SK-MEL-5 (cell line): ENCODE data around the gene TBC1D22A. TPM values are rescaled to one million over a fixed set of nuclear protein-coding genes. Genes with fewer than 3 reads are reported as not detected.
A peak's percentile ranks its signal among the peaks of the same experiment; 100 is the strongest.
"Not testable (repeated sequence)": the region's sequence is repeated elsewhere in the genome, so short reads cannot be mapped to it uniquely, and the experiment has no call there.

Experiments
- DNase-seq: peaks from one replicate; pipeline ENCODE4 v3.0.0-alpha.2; 2016; ENCODE audit warnings: low read depth, low spot score
- in situ Hi-C: cut with HindIII; loops from 2 replicates; pipeline ENCODE4 v1.10.0; 2016; ENCODE audit warnings: low sequenced_read_pairs, high pct_unique_total_duplicates, low pct_unique_long_range_greater_than_20kb
- total RNA-seq: library from RNA; depleted of rRNA; stranded (reverse); fragments of >200 nt; shearing (Covaris generic); gene quantifications from 2 replicates; pipeline ENCODE4 v1.2.3, GENCODE V29; 2014

Gene TBC1D22A
- total RNA-seq, 1 experiment from 2014 or later: 14.4 TPM

- in situ Hi-C loops: no loop called here
- no peak for DNase-seq
These were observed 16.6 kb downstream of the TBC1D22A start for GRCh38 chr22:46779023-46779422.

DNA sequence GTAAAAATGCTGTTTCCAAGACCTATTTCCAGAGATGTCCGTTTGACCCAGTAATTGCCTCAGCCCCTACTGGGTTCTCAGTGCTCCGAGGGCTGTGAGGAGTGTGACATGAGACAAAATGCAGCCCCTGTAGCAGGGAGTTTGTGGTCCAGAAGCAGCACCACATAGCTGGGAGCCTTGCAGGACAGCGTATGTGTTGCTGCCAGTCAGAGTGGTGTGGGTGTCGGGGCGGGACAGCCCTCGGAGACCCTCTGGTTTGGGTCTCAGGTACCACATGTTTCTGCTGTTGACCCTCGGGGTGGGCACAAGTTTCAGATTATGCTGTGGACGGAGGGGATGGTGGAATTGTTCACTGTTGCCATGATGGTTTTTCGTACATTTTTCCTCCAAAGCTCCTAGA, 17.2 kb downstream of the TBC1D22A start:
- DNase-seq: no peak
- in situ Hi-C loops: no loop called here

- DNase-seq: no peak
- in situ Hi-C loops: no loop called here
These were observed 18.0 kb downstream of the TBC1D22A start for GRCh38 chr22:46780453-46780852.

DNA sequence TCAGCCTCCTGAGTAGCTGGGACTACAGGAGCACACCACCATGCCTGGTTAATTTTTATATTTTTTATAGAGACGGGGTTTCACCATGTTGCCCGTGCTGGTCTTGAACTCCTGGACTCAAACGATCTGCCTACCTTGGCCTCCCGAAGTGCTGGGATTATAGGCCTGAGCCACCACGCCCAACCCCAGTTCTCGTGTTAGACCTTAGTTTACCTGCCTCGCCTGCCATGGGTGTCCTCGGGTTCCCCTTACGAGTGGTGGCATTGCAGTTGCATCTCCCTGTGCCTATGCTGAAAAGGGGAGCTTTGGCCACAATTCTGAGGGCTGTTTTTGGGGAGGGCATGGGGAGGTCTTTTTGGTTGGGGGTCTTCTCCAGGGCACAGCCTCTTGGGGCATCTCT, 18.8 kb downstream of the TBC1D22A start:
- no peak for DNase-seq
- in situ Hi-C loops: no loop called here

- in situ Hi-C loops: not testable (repeated sequence)
These were observed 19.8 kb downstream of the TBC1D22A start for GRCh38 chr22:46782200-46782599.

GRCh38 chr22:46783721-46784120, 21.3 kb downstream of the TBC1D22A start:
- in situ Hi-C loops: no loop called here
- DNase-seq: no peak

More at GRCh38 chr22:46782200-46782599, 19.8 kb downstream of the TBC1D22A start:
- DNase-seq: not testable (repeated sequence)

DNA sequence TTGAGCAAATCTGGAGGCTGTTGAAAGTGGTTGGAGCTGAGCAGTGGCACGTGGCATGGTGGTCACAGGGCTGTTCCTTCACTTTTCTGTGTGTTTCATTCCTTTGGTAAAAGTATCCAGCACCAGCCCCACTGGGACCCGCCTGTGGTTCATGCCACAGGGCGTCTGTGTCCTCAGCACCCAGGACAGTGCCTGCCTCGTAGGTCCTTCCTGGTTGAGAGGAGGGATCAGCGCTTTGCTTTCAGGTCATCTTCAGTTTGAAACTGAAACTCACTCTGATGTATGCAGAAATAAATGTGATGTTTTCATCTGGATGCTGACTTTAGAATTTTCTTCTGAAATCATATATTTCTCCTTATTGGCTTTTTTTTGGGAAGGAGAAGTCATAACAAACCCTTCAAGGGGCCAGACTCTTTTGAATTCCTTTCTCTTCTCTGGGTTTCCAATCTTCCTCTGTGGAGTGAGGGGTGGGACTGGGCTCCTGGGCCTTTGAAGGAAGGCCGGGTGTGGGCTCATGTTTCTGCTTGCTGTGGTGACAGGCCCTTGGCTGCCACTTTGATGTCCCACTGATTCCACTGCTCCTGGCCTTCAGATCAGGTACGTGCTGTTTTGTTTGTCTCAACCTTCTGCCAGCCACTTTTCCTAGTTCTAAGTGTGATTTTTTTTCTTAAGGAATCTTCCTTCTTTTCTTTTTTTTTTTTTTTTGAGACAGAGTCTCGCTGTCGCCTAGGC, 26.2 kb downstream of the TBC1D22A start:
- DNase-seq: no peak
- in situ Hi-C loops: no loop called here

DNA sequence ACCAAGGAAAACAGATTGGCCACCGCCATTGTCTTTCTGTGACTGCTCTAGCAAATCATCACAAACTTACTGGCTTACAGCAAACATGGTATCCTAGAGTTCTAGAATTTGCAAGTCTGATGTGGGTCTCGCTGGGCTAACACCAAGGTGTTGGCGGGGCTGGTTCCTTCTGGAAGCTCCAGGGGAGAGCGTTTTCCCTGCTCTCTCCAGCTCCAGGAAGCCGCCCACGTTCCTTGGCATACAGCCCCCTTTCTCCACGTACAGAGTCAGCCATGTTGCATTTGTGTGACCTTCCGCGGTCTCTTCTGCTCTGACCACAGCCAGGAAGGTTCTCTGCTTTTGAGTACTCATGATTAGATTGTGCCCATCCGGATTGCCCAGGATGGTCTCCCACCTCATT, 27.5 kb downstream of the TBC1D22A start:
- in situ Hi-C loops: no loop called here
- DNase-seq: no peak

GRCh38 chr22:46791201-46791731, 28.8 kb downstream of the TBC1D22A start:
- peak; percentile 30 for DNase-seq
- in situ Hi-C loops: no loop called here

GRCh38 chr22:46792061-46792796, 29.8 kb downstream of the TBC1D22A start:
- no peak for DNase-seq
- in situ Hi-C loops: no loop called here

- DNase-seq: no peak
- in situ Hi-C loops: no loop called here
These were observed 30.4 kb downstream of the TBC1D22A start for GRCh38 chr22:46792841-46793261.

GRCh38 chr22:46793497-46793896, 31.0 kb downstream of the TBC1D22A start:
- DNase-seq: no peak
- in situ Hi-C loops: no loop called here

GRCh38 chr22:46794067-46794466, 31.6 kb downstream of the TBC1D22A start:
- no peak for DNase-seq
- in situ Hi-C loops: no loop called here

- in situ Hi-C loops: no loop called here
- no peak for DNase-seq
These were observed 32.0 kb downstream of the TBC1D22A start for GRCh38 chr22:46794491-46794890.

- in situ Hi-C loops: no loop called here
- no peak for DNase-seq
These were observed 32.7 kb downstream of the TBC1D22A start for GRCh38 chr22:46795140-46795539.

DNA sequence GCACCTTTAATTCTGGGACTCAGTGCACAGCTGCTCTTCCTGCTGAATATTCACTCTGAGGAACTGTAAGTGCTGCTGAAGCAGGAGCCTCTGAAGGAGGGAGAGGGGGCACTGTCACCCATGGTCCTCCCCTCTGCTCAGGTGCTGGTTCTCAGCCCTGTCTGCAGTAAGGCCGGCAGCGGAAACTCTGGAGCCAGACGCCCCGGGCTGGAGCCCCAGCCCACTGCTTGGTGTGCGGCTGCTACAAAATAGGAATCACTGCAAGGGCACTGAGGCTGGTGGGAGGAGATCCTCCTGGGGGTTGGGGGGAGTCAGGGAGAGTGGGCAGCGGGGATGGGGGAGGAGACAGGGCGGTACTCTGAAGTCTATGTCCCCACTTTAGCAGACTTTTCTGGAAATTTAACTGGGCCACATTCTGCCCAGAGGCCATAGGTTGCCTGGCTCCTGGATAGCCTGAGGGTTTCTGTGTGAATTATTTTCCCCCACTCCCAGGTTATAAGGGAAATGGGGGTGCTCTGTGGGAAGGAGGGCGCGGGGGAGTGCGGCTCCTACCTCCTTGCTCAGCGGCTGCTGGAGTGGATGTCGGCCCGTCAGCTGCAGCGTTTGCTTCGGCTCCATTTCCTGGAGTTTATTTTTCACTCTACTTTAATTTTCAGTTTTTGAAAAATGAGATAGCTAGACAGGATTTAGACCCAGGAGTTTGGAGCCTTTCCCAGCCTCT, 33.6 kb downstream of the TBC1D22A start:
- in situ Hi-C loops: no loop called here
- no peak for DNase-seq

DNA sequence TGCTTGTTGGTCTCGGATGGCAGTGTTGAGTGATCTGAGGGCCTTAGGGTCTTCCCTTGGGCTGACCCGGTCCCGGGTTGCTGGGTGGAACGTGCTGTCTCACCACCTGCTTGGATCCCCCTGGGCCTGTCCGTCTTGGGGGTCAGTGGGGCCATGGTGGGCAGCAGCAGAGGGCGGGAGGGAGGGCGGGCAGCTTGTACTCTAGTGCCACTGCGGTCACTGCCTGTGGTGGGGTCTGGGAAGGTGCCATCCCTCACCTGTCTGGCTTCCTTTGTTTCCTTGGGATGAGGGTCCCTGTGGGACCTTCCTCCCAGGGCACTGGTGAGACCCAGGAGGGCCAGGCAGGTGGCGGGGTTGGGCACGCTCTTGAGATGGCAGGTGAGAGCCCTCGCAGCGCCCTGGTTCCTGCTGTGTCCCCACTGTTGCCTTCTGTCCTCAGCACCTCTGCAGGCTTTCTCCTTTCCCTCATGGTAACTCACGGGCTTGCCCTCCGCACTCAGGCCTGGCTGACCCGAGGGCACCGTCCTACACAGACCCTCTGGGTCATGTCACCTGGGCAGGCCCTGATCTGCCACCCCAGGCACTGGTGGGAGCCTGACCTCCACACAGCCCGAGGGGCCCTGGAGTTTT, 34.2 kb downstream of the TBC1D22A start:
- in situ Hi-C loops: no loop called here
- DNase-seq: no peak

DNA sequence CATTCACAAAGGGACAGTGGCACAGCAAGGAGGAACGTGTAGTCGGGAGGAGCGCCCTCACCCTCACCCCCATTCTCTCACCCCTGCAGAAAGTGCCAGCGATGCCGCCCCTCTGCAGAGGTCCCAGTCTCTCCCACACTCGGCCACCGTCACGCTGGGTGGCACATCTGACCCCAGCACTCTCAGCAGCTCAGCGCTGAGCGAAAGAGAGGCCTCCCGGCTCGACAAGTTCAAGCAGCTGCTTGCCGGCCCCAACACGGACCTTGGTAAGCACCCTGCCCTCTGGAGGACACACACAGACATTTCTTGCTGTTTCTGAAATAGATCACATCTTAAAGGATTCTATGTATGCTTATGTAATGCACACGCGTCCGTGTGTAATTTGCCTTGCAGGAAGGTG, 34.9 kb downstream of the TBC1D22A start:
- in situ Hi-C loops: no loop called here

More for the DNA sequence above, 34.9 kb downstream of the TBC1D22A start:
- peak; percentile 76 for DNase-seq
